HepG2 (cell line): ENCODE data around the gene GPR137. TPM values are rescaled to one million over a fixed set of nuclear protein-coding genes. Genes with fewer than 3 reads are reported as not detected.
A peak's percentile ranks its signal among the peaks of the same experiment; 100 is the strongest.

Source experiments
- ATAC-seq: fragments of 200-7000 bp; cut with Tn5 transposase; 3 replicates; pipeline ENCODE4 v1.9.1; 2020; ENCODE audit warnings: mild to moderate bottlenecking, moderate library complexity
- Bru-seq: library from RNA; stranded (reverse); fragments of 400-500 nt; gene quantifications from one replicate; lab custom pipeline; 2021; lab: Mats Ljungman, UMichigan
- BruChase-seq, 2 experiments: library from RNA; stranded (reverse); fragments of 400-500 nt; gene quantifications; one replicate each; lab custom pipeline; 2021; lab: Mats Ljungman, UMichigan
- BruUV-seq: library from RNA; stranded (reverse); fragments of 400-500 nt; replicated peaks from 2 replicates; lab custom pipeline; 2021; lab: Mats Ljungman, UMichigan
- CTCF ChIA-PET: fragments of 300-600 bp; formaldehyde crosslinking; extraction: SDS; loops from one replicate; lab custom pipeline; 2021; ENCODE audit warnings: low total read pairs, inconsistent platforms, low intra/inter-chr PET ratio; lab: Yijun Ruan, JAX
- POLR2A ChIA-PET: fragments of 350-600 bp; sonication (Branson Sonifier 250); formaldehyde crosslinking; loops from one replicate; lab custom pipeline; 2020; ENCODE audit warnings: antibody characterized with exemption, inconsistent platforms; lab: Yijun Ruan, JAX
- DNase-seq: peaks from one replicate; pipeline ENCODE4 v3.0.0-alpha.2; 2015; ENCODE audit warnings: low spot score
- FAIRE-seq: peaks from 3 replicates; lab custom pipeline; 2011; peaks lifted over from hg19 to GRCh38; lab: Jason Lieb, UNC
- H2AFZ ChIP-seq: one replicate; pipeline ENCODE4 v1.6.1; 2011; ENCODE audit warnings: low read length, inconsistent platforms
- H3K27ac ChIP-seq: fragments of 300-600 bp; 3 replicates; pipeline ENCODE4 v1.8.0; 2011; ENCODE audit warnings: mixed run types, mild to moderate bottlenecking, mixed read lengths, low read length, inconsistent platforms; ENCODE audit not compliant: insufficient read depth; ENCODE audit errors: extremely low read length
- H3K27me3 ChIP-seq, 2 experiments: fragments of 200-600 bp in 1 of 2; 2 replicates in 1 of 2; 3 replicates in 1 of 2; pipeline versions ENCODE4 v1.6.0 to v1.8.0; 2011; ENCODE audit warnings: low read length in 2 of 2, mild to moderate bottlenecking in 2 of 2, moderate library complexity in 2 of 2, inconsistent platforms in 1 of 2; ENCODE audit not compliant: insufficient read depth in 2 of 2, control insufficient read depth in 1 of 2
- H3K36me3 ChIP-seq, 2 experiments: fragments of 200-600 bp in 1 of 2; replicated peaks in 1 of 2; 2 replicates in 1 of 2; 3 replicates in 1 of 2; pipeline versions ENCODE4 v1.5.1 to v1.8.0; 2011; ENCODE audit warnings: low read length in 2 of 2, inconsistent platforms in 1 of 2; ENCODE audit not compliant: insufficient read depth in 2 of 2, control insufficient read depth in 1 of 2
- H3K4me1 ChIP-seq: 2 replicates; pipeline ENCODE4 v1.5.1; 2012; ENCODE audit warnings: low read length, inconsistent platforms; ENCODE audit not compliant: insufficient read depth
- H3K4me2 ChIP-seq: 2 replicates; pipeline ENCODE4 v1.6.0; 2011; ENCODE audit warnings: low read depth, low read length, inconsistent platforms
- H3K4me3 ChIP-seq, 3 experiments: fragments of 200-600 bp in 1 of 3; sonication (generic), shearing (Covaris generic) in 1 of 3; replicated peaks in 1 of 3; 2 replicates each; pipeline ENCODE4 v1.5.1; 2011 to 2016; ENCODE audit warnings: low read length in 3 of 3, inconsistent platforms in 2 of 3, low read depth in 2 of 3, mild to moderate bottlenecking in 2 of 3, control low read depth in 1 of 3, mixed read lengths in 1 of 3; ENCODE audit not compliant: insufficient read depth in 1 of 3
- H3K79me2 ChIP-seq: one replicate; pipeline ENCODE4 v1.6.1; 2011; ENCODE audit warnings: low read length, inconsistent platforms; ENCODE audit not compliant: insufficient read depth
- H3K9ac ChIP-seq: 2 replicates; pipeline ENCODE4 v1.6.0; 2011; ENCODE audit warnings: mild to moderate bottlenecking, low read depth, low read length, inconsistent platforms; ENCODE audit not compliant: insufficient read depth
- H3K9me3 ChIP-seq: 2 replicates; pipeline ENCODE4 v1.5.1; 2012; ENCODE audit warnings: mild to moderate bottlenecking, low read length
- H4K20me1 ChIP-seq: 2 replicates; pipeline ENCODE4 v1.6.0; 2011; ENCODE audit warnings: inconsistent platforms, mild to moderate bottlenecking, low read length, moderate library complexity; ENCODE audit not compliant: insufficient read depth
- CHD4 ChIP-seq: fragments of 200-600 bp; sonication (generic); IDR thresholded peaks from 2 replicates; pipeline ENCODE4 v1.7.0; 2017; ENCODE audit warnings: mild to moderate bottlenecking, low read length, borderline replicate concordance
- HDAC1 ChIP-seq: sonication (generic); formaldehyde crosslinking; IDR thresholded peaks from 2 replicates; pipeline ENCODE4 v1.5.1; 2020; ENCODE audit warnings: mild to moderate bottlenecking, missing genetic modification reagents
- KLF6 ChIP-seq: IDR thresholded peaks from 2 replicates; pipeline ENCODE4 v1.8.0; 2016; ENCODE audit warnings: missing biosample characterization, missing genetic modification reagents
- MZF1 ChIP-seq: sonication (generic); formaldehyde crosslinking; IDR thresholded peaks from 2 replicates; pipeline ENCODE4 v1.8.1; 2023; ENCODE audit warnings: mild to moderate bottlenecking, missing genetic modification reagents, borderline replicate concordance
- NR3C1 ChIP-seq: sonication (generic); formaldehyde crosslinking; IDR thresholded peaks from 2 replicates; pipeline ENCODE4 v1.4.0; 2020; ENCODE audit warnings: missing genetic modification reagents
- RELA ChIP-seq: sonication (generic); formaldehyde crosslinking; IDR thresholded peaks from 2 replicates; pipeline ENCODE4 v1.4.0; 2020; ENCODE audit warnings: missing genetic modification reagents
- SP4 ChIP-seq: sonication (generic); formaldehyde crosslinking; IDR thresholded peaks from 2 replicates; pipeline ENCODE4 v1.8.1; 2023; ENCODE audit warnings: mild to moderate bottlenecking, missing genetic modification reagents
- THRA ChIP-seq: sonication (generic); formaldehyde crosslinking; IDR thresholded peaks from 2 replicates; pipeline ENCODE4 v1.4.0; 2020; ENCODE audit warnings: missing genetic modification reagents, borderline replicate concordance
- ZEB1 ChIP-seq: IDR thresholded peaks from 2 replicates; pipeline ENCODE4 v1.6.1; 2012; ENCODE audit warnings: mild to moderate bottlenecking, low read depth, inconsistent platforms; ENCODE audit not compliant: insufficient replicate concordance
- WGBS: methylation state at CpG from one replicate; pipeline ENCODE4 v1.1.6; 2017; ENCODE audit warnings: low lambda C conversion rate; 5-methylcytosine and 5-hydroxymethylcytosine counted together
- in situ Hi-C: cut with HindIII; loops from 2 replicates; pipeline ENCODE4 v1.10.0; 2017; ENCODE audit warnings: low pct_unique_long_range_greater_than_20kb; ENCODE audit not compliant: extremely low pct_ligation_motif_present
- intact Hi-C: fragments of 100-400 bp; cut with micrococcal nuclease; formaldehyde crosslinking; loops from one replicate; pipeline ENCODE4 v1.10.0; 2022; ENCODE audit not compliant: unreplicated experiment
- long read RNA-seq, 2 experiments: library from RNA in 1 of 2; library from polyadenylated mRNA in 1 of 2; stranded (forward) in 1 of 2; unstranded in 1 of 2; transcript quantifications; one replicate each; pipeline ENCODE4 v2.0.0, GENCODE V29; 2019 to 2022
- polyA minus RNA-seq, 3 experiments: library from RNA; depleted of rRNA, polyadenylated mRNA; stranded (reverse); fragments of >200 nt; gene quantifications; 2 replicates each; pipeline ENCODE4 v1.2.3, GENCODE V29; 2011; ENCODE audit warnings: low replicate concordance in 1 of 3
- polyA plus RNA-seq, 8 experiments: library from polyadenylated mRNA; depleted of rRNA in 3 of 8; stranded (reverse) in 7 of 8; unstranded in 1 of 8; fragments of >200 nt; fragmentation: Illumina TruSeq in 4 of 8; extraction: Trizol in 4 of 8; gene quantifications; 2 replicates each; pipeline versions ENCODE4 v1.2.1 to v1.2.3, GENCODE V29; 2011 to 2016; ENCODE audit warnings: low read depth in 4 of 8, missing spikeins in 1 of 8, mixed read lengths in 1 of 8; ENCODE audit not compliant: insufficient read depth in 1 of 8
- total RNA-seq, 5 experiments: library from RNA; depleted of rRNA; stranded (reverse); fragments of >200 nt; fragmentation: Illumina TruSeq; extraction: Trizol; gene quantifications; 2 replicates each; pipeline ENCODE4 v1.2.3, GENCODE V29; 2016; ENCODE audit warnings: low read depth in 1 of 5
- TF ChIP-seq, protein P1 (sequence below): sonication (generic); formaldehyde crosslinking; IDR thresholded peaks from 2 replicates; pipeline ENCODE4 v1.4.0; 2020; ENCODE audit warnings: missing genetic modification reagents

Gene GPR137
- 10.3 and 13.2 TPM in 2 replicates for total RNA-seq (2016; rRNA removed; fragmentation: Illumina TruSeq; extraction: Trizol)
- total RNA-seq (2016; cell fraction: cytosol; rRNA removed; fragmentation: Illumina TruSeq; extraction: Trizol; ENCODE audit: low read depth) = 11.7 and 14.7 TPM in 2 replicates
- 8.2 and 14.4 TPM in 2 replicates for total RNA-seq (2016; cell fraction: insoluble cytoplasmic fraction; rRNA removed; fragmentation: Illumina TruSeq; extraction: Trizol)
- total RNA-seq (2016; cell fraction: membrane; rRNA removed; fragmentation: Illumina TruSeq; extraction: Trizol) = 15.8 and 22.6 TPM in 2 replicates
- total RNA-seq (2016; cell fraction: nucleus; rRNA removed; fragmentation: Illumina TruSeq; extraction: Trizol) = 10.5 and 11.6 TPM in 2 replicates
- 8.5 and 10.4 TPM in 2 replicates for polyA plus RNA-seq (2011; rRNA removed)
- polyA plus RNA-seq (2011; cell fraction: cytosol; rRNA removed) = 6.1 and 9.3 TPM in 2 replicates
- polyA plus RNA-seq (2011; cell fraction: nucleus; rRNA removed) = 22.5 and 26.2 TPM in 2 replicates
- 11.9 and 14.1 TPM in 2 replicates for polyA plus RNA-seq (2012)
- polyA plus RNA-seq (2016; cell fraction: cytosol; fragmentation: Illumina TruSeq; extraction: Trizol; ENCODE audit: low read depth) = 19.8 and 22.4 TPM in 2 replicates
- polyA plus RNA-seq (2016; cell fraction: insoluble cytoplasmic fraction; fragmentation: Illumina TruSeq; extraction: Trizol; ENCODE audit: low read depth) = 18.6 and 20.2 TPM in 2 replicates
- 33.5 and 34.6 TPM in 2 replicates for polyA plus RNA-seq (2016; cell fraction: membrane; fragmentation: Illumina TruSeq; extraction: Trizol; ENCODE audit: low read depth)
- polyA plus RNA-seq (2016; cell fraction: nucleus; fragmentation: Illumina TruSeq; extraction: Trizol; ENCODE audit: insufficient read depth, low read depth) = 34.1 and 40.3 TPM in 2 replicates
- polyA minus RNA-seq (2011; rRNA and poly(A)+ RNA removed; ENCODE audit: low replicate concordance) = 13.8 and 54.4 TPM in 2 replicates
- 4.0 and 5.5 TPM in 2 replicates for polyA minus RNA-seq (2011; cell fraction: cytosol; rRNA and poly(A)+ RNA removed)
- 7.3 and 9.9 TPM in 2 replicates for polyA minus RNA-seq (2011; cell fraction: nucleus; rRNA and poly(A)+ RNA removed)
- percentile 40 among the genes with signal in this experiment for Bru-seq, nascent RNA
- percentile 56 among the genes with signal in this experiment for BruChase-seq, experiment 1, labeled RNA remaining after a 6-hour chase
- BruChase-seq, experiment 2, labeled RNA remaining after a 2-hour chase = percentile 50 among the genes with signal in this experiment
- long read RNA-seq, experiment 1, partial matches to known transcripts = 1 of 4 reads
- long read RNA-seq, experiment 1, other reads (novel, unspliced or antisense) = 2 of 4 reads
- long read RNA-seq, experiment 2, partial matches to known transcripts = 12 of 33 reads
- long read RNA-seq, experiment 2, other reads (novel, unspliced or antisense) = 14 of 33 reads

DNA sequence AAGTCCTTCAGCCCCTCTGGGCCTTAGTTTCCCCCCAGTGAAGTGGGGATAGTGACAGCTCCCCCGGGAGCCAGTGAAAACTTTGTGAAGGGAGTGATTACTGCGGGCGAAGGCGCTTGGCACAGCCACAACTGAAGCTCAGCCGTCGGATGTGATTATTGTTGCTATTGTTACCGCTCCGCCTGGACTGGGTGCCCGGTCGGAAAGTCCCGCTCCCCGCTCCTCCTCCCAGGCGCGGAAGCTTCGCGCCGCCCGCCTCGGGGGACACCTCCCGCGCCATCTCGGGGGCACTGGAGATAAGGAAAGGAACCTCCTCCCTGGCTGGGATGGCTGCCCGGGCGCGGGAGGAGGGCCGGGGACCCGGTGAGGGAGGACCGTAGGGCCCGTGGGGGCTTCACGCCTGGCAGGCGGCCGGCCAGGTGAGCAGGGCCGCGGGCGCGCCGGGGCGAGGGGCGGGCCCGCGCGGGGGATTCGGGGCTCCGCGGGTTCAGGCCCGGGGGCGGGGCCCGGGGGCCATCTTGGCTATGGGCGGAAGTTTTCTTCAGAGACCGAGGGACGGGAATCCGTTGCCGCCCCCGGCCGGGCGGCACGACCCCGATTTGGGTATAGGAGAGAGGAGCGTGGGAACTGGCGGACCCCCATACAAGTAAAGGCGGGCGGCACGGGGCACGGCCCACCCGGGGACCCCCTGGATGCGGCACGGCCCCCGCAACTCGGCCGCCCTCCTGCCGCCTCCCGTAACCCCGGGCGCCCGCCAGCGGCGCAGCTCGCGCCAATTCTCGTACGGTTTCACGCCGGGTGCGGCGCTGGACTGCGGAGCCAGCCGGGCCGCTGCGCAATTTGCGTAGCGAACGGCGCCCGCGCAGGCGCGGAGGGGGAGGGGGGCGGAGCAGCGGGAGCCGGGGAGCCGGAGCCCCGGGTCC is at the start of gene GPR137:
GPR137 (plus strand) TSS at position 887 of the 923 bp plus-strand sequence. CDS start 677 bp downstream, outside the sequence.
- Histone ChIP-seq H3K79me2 (no peaks in the 10 kb centered on the region), H3K4me2 (peak within 1 kb of the TSS; percentile 97), H3K27me3 (peaks cover 0 to 2% of the 10 kb centered on the region in 2 experiments; a peak in 2 of 5 replicates), H4K20me1 (no peaks in the 10 kb centered on the region), H3K27ac (peak within 1 kb of the TSS; percentile 79), H3K9ac (peak within 1 kb of the TSS; percentile 79), H3K36me3 (no peaks in the 10 kb centered on the region), H2AFZ (no peak within 1 kb of the TSS), H3K9me3 (no peaks in the 10 kb centered on the region), H3K4me3 (peak within 1 kb of the TSS; percentile 69 to 97 (median 83)), H3K4me1 (peaks cover 28% of the 10 kb centered on the region; the same call in 1 of the 2 replicates)
- ChIA-PET POLR2A (interaction anchor here (0.7 to 4.6 kb wide), 8 partner anchors 14 to 100 kb away, joined by 3 to 48 read pairs (median 4); partner anchors contain the start of genes ESRRA, FKBP2, PRDX5 and STIP1), CTCF (no interaction called here)
- intact Hi-C loops = loop anchor here (2.0 kb wide), 1 partner anchor 14 kb away; no protein-coding TSS in a partner anchor
- TSS peak; percentile 75 for BruUV-seq
- ATAC-seq (peak; percentile 57), DNase-seq (peak; percentile 50), FAIRE-seq (no peak)
- whole genome bisulfite sequencing = 4% methylated on average over 5 of the region's 102 CpGs
- in situ Hi-C loops = no loop called here
- TF ChIP-seq MZF1 (CRISPR knock-in tag) (no peak), HDAC1 (CRISPR knock-in tag) (no peak; the same call in 1 of the 2 replicates), THRA (CRISPR knock-in tag) (no peak; the same call in 1 of the 2 replicates), CHD4 (peak; percentile 56; the same call in 1 of the 2 replicates), RELA (CRISPR knock-in tag) (no peak), ZEB1 (peak; percentile 20), NR3C1 (CRISPR knock-in tag) (no peak), SP4 (CRISPR knock-in tag) (peak; percentile 2; the same call in 1 of the 2 replicates), KLF6 (CRISPR knock-in tag) (0 out of 2 replicates have a peak, but pooled peaks have one; percentile 36)
- TF ChIP-seq, protein P1, sequence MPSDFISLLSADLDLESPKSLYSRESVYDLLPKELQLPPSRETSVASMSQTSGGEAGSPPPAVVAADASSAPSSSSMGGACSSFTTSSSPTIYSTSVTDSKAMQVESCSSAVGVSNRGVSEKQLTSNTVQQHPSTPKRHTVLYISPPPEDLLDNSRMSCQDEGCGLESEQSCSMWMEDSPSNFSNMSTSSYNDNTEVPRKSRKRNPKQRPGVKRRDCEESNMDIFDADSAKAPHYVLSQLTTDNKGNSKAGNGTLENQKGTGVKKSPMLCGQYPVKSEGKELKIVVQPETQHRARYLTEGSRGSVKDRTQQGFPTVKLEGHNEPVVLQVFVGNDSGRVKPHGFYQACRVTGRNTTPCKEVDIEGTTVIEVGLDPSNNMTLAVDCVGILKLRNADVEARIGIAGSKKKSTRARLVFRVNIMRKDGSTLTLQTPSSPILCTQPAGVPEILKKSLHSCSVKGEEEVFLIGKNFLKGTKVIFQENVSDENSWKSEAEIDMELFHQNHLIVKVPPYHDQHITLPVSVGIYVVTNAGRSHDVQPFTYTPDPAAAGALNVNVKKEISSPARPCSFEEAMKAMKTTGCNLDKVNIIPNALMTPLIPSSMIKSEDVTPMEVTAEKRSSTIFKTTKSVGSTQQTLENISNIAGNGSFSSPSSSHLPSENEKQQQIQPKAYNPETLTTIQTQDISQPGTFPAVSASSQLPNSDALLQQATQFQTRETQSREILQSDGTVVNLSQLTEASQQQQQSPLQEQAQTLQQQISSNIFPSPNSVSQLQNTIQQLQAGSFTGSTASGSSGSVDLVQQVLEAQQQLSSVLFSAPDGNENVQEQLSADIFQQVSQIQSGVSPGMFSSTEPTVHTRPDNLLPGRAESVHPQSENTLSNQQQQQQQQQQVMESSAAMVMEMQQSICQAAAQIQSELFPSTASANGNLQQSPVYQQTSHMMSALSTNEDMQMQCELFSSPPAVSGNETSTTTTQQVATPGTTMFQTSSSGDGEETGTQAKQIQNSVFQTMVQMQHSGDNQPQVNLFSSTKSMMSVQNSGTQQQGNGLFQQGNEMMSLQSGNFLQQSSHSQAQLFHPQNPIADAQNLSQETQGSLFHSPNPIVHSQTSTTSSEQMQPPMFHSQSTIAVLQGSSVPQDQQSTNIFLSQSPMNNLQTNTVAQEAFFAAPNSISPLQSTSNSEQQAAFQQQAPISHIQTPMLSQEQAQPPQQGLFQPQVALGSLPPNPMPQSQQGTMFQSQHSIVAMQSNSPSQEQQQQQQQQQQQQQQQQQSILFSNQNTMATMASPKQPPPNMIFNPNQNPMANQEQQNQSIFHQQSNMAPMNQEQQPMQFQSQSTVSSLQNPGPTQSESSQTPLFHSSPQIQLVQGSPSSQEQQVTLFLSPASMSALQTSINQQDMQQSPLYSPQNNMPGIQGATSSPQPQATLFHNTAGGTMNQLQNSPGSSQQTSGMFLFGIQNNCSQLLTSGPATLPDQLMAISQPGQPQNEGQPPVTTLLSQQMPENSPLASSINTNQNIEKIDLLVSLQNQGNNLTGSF (CRISPR knock-in tag) = no peak
